ENCODE results near the gene PCDHA1. TPM values are rescaled to one million over a fixed set of nuclear protein-coding genes. Genes with fewer than 3 reads are reported as not detected.
A peak's percentile ranks its signal among the peaks of the same experiment; 100 is the strongest.
"Not testable (repeated sequence)": the region's sequence is repeated elsewhere in the genome, so short reads cannot be mapped to it uniquely, and the experiment has no call there.

Gene PCDHA1
- total RNA-seq, 1 experiment from 2014 or later = not detected

DNA sequence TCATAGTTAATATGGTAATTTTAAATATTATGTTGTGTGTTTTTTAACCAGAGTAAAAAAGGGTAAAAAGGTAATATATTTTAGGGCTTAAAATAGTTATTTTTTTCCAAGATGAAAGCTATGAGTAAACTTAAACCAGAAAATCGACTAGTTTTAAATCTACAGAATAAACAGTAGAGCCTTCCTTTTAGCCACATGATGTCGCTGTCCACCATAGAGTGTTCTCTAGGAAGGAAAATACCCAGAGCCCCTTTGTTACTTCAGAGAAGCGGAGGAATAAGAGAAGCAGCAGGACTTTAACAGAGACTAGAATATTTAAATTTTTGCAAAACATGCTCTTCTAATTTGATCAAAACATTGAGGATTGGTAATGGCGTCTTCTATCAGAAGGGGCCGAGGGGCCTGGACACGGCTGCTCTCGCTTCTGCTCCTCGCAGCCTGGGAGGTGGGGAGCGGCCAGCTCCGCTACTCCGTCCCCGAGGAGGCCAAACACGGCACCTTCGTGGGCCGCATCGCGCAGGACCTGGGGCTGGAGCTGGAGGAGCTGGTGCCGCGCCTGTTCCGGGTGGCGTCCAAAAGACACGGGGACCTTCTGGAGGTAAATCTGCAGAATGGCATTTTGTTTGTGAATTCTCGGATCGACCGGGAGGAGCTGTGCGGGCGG lies 8.8 kb downstream of the PCDHA1 start, which contains the start of gene PCDHA2:
TSS of gene PCDHA2 (plus strand) at position 258 of the 664 bp plus-strand sequence.
- POLR2A ChIA-PET = no interaction called here
- Histone ChIP-seq H3K27me3 (ENCODE audit: insufficient read depth, low read length) (no peaks in the 10 kb centered on the region), H3K9ac (ENCODE audit: low read length) (no peak within 1 kb of the TSS), H4K20me1 (ENCODE audit: insufficient read depth) (no peaks in the 10 kb centered on the region), H3K36me3 (ENCODE audit: control insufficient read depth in 1 of 2, insufficient read depth in 2 of 2, low read length in 2 of 2) (no peaks in the 10 kb centered on the region), H3K4me1 (ENCODE audit: control insufficient read depth in 1 of 2, insufficient read depth in 2 of 2, low read length in 2 of 2) (no peaks in the 10 kb centered on the region), H3K4me3 (replicated peaks in 1 of 2; ENCODE audit: low read depth in 1 of 2, low read length in 2 of 2) (no peak within 1 kb of the TSS), H3K9me2 (ENCODE audit: insufficient read depth) (no peaks in the 10 kb centered on the region), H3K27ac (ENCODE audit: low read depth, low read length) (no peak within 1 kb of the TSS), H3K4me2 (ENCODE audit: low read length) (no peak within 1 kb of the TSS), H2AFZ (ENCODE audit: low read depth, low read length, poor library complexity, severe bottlenecking) (no peak within 1 kb of the TSS), H3K79me2 (ENCODE audit: insufficient read depth, low read length) (no peaks in the 10 kb centered on the region), H3K9me3 (ENCODE audit: control insufficient read depth in 1 of 2, insufficient read depth in 1 of 2, low read depth in 1 of 2, low read length in 2 of 2) (no peaks in the 10 kb centered on the region)
- RAD21 ChIA-PET (ENCODE audit: low non-redundant PET in 1 of 2, low total read pairs in 2 of 2, uncharacterized antibody in 2 of 2, unreplicated experiment in 2 of 2) = no interaction called here
- BruUV-seq (replicated peaks) = no TSS peak
- CTCF ChIA-PET = no interaction called here
- no peak for DNase-seq (ENCODE audit: low read depth, low spot score)
- ATAC-seq = no peak
- intact Hi-C loops (cut with micrococcal nuclease) = no loop called here
- TF ChIP-seq, protein P1, sequence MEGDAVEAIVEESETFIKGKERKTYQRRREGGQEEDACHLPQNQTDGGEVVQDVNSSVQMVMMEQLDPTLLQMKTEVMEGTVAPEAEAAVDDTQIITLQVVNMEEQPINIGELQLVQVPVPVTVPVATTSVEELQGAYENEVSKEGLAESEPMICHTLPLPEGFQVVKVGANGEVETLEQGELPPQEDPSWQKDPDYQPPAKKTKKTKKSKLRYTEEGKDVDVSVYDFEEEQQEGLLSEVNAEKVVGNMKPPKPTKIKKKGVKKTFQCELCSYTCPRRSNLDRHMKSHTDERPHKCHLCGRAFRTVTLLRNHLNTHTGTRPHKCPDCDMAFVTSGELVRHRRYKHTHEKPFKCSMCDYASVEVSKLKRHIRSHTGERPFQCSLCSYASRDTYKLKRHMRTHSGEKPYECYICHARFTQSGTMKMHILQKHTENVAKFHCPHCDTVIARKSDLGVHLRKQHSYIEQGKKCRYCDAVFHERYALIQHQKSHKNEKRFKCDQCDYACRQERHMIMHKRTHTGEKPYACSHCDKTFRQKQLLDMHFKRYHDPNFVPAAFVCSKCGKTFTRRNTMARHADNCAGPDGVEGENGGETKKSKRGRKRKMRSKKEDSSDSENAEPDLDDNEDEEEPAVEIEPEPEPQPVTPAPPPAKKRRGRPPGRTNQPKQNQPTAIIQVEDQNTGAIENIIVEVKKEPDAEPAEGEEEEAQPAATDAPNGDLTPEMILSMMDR (IDR thresholded peaks at IDR 0.05 in 2 of 3, conservative IDR thresholded peaks at IDR 0.05 in 1 of 3; ENCODE audit: borderline replicate concordance in 1 of 3, insufficient read depth in 1 of 3, low read depth in 2 of 3, low read length in 2 of 3) = peak in 1 of 3 experiments; percentile 17; a peak in 2 of 6 replicates
- TF ChIP-seq ZFX (IDR thresholded peaks at IDR 0.05) = no peak

DNA sequence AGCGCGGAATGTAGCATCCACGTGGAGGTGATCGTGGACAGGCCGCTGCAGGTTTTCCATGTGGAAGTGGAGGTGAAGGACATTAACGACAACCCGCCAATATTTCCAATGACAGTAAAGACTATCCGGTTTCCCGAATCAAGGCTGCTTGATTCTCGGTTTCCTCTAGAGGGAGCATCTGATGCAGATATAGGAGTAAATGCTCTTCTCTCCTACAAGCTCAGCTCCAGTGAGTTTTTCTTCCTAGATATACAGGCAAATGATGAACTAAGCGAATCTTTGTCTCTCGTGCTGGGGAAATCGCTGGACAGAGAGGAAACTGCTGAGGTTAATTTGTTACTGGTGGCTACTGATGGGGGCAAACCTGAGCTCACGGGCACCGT lies 9.3 kb downstream of the PCDHA1 start:
- POLR2A ChIA-PET = no interaction called here
- Histone ChIP-seq H3K36me3 (ENCODE audit: control insufficient read depth in 1 of 2, insufficient read depth in 2 of 2, low read length in 2 of 2) (no peaks in the 10 kb centered on the region), H3K4me1 (ENCODE audit: control insufficient read depth in 1 of 2, insufficient read depth in 2 of 2, low read length in 2 of 2) (no peaks in the 10 kb centered on the region), H3K9me3 (ENCODE audit: control insufficient read depth in 1 of 2, insufficient read depth in 1 of 2, low read depth in 1 of 2, low read length in 2 of 2) (no peaks in the 10 kb centered on the region), H2AFZ (ENCODE audit: low read depth, low read length, poor library complexity, severe bottlenecking) (no peak overlapping the region), H3K9ac (ENCODE audit: low read length) (no peak overlapping the region), H3K4me2 (ENCODE audit: low read length) (no peak overlapping the region), H3K27me3 (ENCODE audit: insufficient read depth, low read length) (no peaks in the 10 kb centered on the region), H3K27ac (ENCODE audit: low read depth, low read length) (no peak overlapping the region), H4K20me1 (ENCODE audit: insufficient read depth) (no peaks in the 10 kb centered on the region), H3K79me2 (ENCODE audit: insufficient read depth, low read length) (no peaks in the 10 kb centered on the region), H3K9me2 (ENCODE audit: insufficient read depth) (no peaks in the 10 kb centered on the region), H3K4me3 (replicated peaks in 1 of 2; ENCODE audit: low read depth in 1 of 2, low read length in 2 of 2) (no peak overlapping the region)
- intact Hi-C loops (cut with micrococcal nuclease) = no loop called here
- CTCF ChIA-PET = no interaction called here
- DNase-seq (ENCODE audit: low read depth, low spot score) = no peak
- TF ChIP-seq POLR2A (IDR thresholded peaks at IDR 0.05; ENCODE audit: borderline replicate concordance, extremely low read depth, insufficient read depth, insufficient read length) = no peak
- TF ChIP-seq, protein P1 (IDR thresholded peaks at IDR 0.05 in 2 of 3, conservative IDR thresholded peaks at IDR 0.05 in 1 of 3; ENCODE audit: borderline replicate concordance in 1 of 3, insufficient read depth in 1 of 3, low read depth in 2 of 3, low read length in 2 of 3) = peak in 2 of 3 experiments; percentile 19 to 28; a peak in 2 of 6 replicates
- ATAC-seq = no peak
- BruUV-seq (replicated peaks) = no TSS peak
- RAD21 ChIA-PET (ENCODE audit: low non-redundant PET in 1 of 2, low total read pairs in 2 of 2, uncharacterized antibody in 2 of 2, unreplicated experiment in 2 of 2) = no interaction called here

DNA sequence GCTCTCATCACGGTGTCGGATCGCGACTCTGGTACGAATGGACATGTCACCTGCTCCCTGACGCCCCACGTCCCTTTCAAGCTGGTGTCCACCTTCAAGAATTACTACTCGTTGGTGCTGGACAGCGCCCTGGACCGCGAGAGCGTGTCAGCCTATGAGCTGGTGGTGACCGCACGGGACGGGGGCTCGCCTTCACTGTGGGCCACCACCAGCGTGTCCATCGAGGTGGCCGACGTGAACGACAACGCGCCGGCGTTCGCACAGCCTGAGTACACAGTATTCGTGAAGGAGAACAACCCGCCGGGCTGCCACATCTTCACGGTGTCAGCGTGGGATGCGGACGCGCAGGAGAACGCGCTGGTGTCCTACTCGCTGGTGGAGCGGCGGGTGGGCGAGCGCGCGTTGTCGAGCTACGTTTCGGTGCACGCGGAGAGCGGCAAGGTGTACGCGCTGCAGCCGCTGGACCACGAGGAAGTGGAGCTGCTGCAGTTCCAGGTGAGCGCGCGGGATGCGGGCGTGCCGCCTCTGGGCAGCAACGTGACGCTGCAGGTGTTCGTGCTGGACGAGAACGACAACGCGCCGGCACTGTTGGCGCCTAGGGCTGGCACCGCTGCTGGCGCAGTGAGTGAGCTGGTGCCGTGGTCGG lies 10.3 kb downstream of the PCDHA1 start:
- H2AFZ ChIP-seq (ENCODE audit: low read depth, low read length, poor library complexity, severe bottlenecking); POLR2A ChIA-PET; H3K27me3 ChIP-seq (ENCODE audit: insufficient read depth, low read length); intact Hi-C loops (cut with micrococcal nuclease); H4K20me1 ChIP-seq (ENCODE audit: insufficient read depth); RAD21 ChIA-PET (ENCODE audit: low non-redundant PET in 1 of 2, low total read pairs in 2 of 2, uncharacterized antibody in 2 of 2, unreplicated experiment in 2 of 2); H3K9me3 ChIP-seq (ENCODE audit: control insufficient read depth in 1 of 2, insufficient read depth in 1 of 2, low read depth in 1 of 2, low read length in 2 of 2); ATAC-seq; H3K9ac ChIP-seq (ENCODE audit: low read length); H3K27ac ChIP-seq (ENCODE audit: low read depth, low read length); DNase-seq (ENCODE audit: low read depth, low spot score); H3K9me2 ChIP-seq (ENCODE audit: insufficient read depth); H3K79me2 ChIP-seq (ENCODE audit: insufficient read depth, low read length); H3K36me3 ChIP-seq (ENCODE audit: control insufficient read depth in 1 of 2, insufficient read depth in 2 of 2, low read length in 2 of 2); H3K4me2 ChIP-seq (ENCODE audit: low read length); BruUV-seq (replicated peaks); H3K4me1 ChIP-seq (ENCODE audit: control insufficient read depth in 1 of 2, insufficient read depth in 2 of 2, low read length in 2 of 2); CTCF ChIA-PET; H3K4me3 ChIP-seq (replicated peaks in 1 of 2; ENCODE audit: low read depth in 1 of 2, low read length in 2 of 2): not testable (repeated sequence)

All from HCT116 (cell line).